ENCODE measurements around the gene F12. TPM values are rescaled to one million over a fixed set of nuclear protein-coding genes. Genes with fewer than 3 reads are reported as not detected.

F12 gene
- total RNA-seq, 1 experiment from 2014 or later: 30.0 TPM

GRCh38 chr5:177388521-177389052 lies 20.8 kb downstream of the F12 start:
- TF ChIP-seq ZFX (IDR thresholded peaks at IDR 0.05) (no peak), ATF3 (IDR thresholded peaks at IDR 0.05) (no peak), EGR1 (IDR thresholded peaks at IDR 0.05; ENCODE audit: low read depth) (no peak), CEBPB (IDR thresholded peaks at IDR 0.05; ENCODE audit: low read depth) (no peak), YY1 (IDR thresholded peaks at IDR 0.05; ENCODE audit: extremely low read depth, insufficient replicate concordance, low read depth, low read length) (no peak), REST (IDR thresholded peaks at IDR 0.05; ENCODE audit: low read depth) (no peak), SIN3A (IDR thresholded peaks at IDR 0.05; ENCODE audit: low read depth) (no peak), EZH2phosphoT487 (IDR thresholded peaks at IDR 0.05; ENCODE audit: borderline replicate concordance) (no peak)
- no peak overlapping the region for H2AFZ ChIP-seq (ENCODE audit: low read depth, low read length, poor library complexity, severe bottlenecking)
- H3K79me2 ChIP-seq (ENCODE audit: insufficient read depth, low read length): no peaks in the 10 kb centered on the region
- CTCF ChIA-PET: interaction anchor here (1.8 to 3.1 kb wide), 6 partner anchors 15 to 274 kb away, joined by 8 to 65 read pairs (median 29); partner anchors contain the start of gene PDLIM7
- H4K20me1 ChIP-seq (ENCODE audit: insufficient read depth): no peaks in the 10 kb centered on the region
- H3K27ac ChIP-seq (ENCODE audit: low read depth, low read length): peak overlapping the region; percentile 63
- H3K4me2 ChIP-seq (ENCODE audit: low read length): peak overlapping the region; percentile 64
- peak overlapping the region; percentile 43; the same call in 1 of the 2 replicates for H3K9ac ChIP-seq (ENCODE audit: low read length)
- DNase-seq (ENCODE audit: low read depth, low spot score): no peak
- peaks cover 24 to 43% of the 10 kb centered on the region in 2 experiments for H3K4me1 ChIP-seq (ENCODE audit: control insufficient read depth in 1 of 2, insufficient read depth in 2 of 2, low read length in 2 of 2)
- intact Hi-C loops (cut with micrococcal nuclease): loop anchor here (5.0 kb wide), 1 partner anchor 71 kb away; no protein-coding TSS in a partner anchor
- no peaks in the 10 kb centered on the region for H3K27me3 ChIP-seq (ENCODE audit: insufficient read depth, low read length)
- no peak for ATAC-seq
- POLR2A ChIA-PET: interaction anchor here (1.0 to 2.6 kb wide), 2 partner anchors 9 to 60 kb away, joined by 5 to 9 read pairs; no protein-coding TSS in a partner anchor
- BruUV-seq (replicated peaks): no TSS peak
- H3K36me3 ChIP-seq (ENCODE audit: control insufficient read depth in 1 of 2, insufficient read depth in 2 of 2, low read length in 2 of 2): no peaks in the 10 kb centered on the region
- no peaks in the 10 kb centered on the region for H3K9me2 ChIP-seq (ENCODE audit: insufficient read depth)
- H3K4me3 ChIP-seq (replicated peaks in 1 of 2; ENCODE audit: low read depth in 1 of 2, low read length in 2 of 2): no peak overlapping the region
- RAD21 ChIA-PET (ENCODE audit: low non-redundant PET in 1 of 2, low total read pairs in 2 of 2, uncharacterized antibody in 2 of 2, unreplicated experiment in 2 of 2): interaction anchor here in 1 of 2 experiments (1.0 kb wide), 1 partner anchor 18 kb away, joined by 6 read pairs; no protein-coding TSS in a partner anchor
- no peaks in the 10 kb centered on the region for H3K9me3 ChIP-seq (ENCODE audit: control insufficient read depth in 1 of 2, insufficient read depth in 1 of 2, low read depth in 1 of 2, low read length in 2 of 2)
